HCT116 (cell line): ENCODE measurements around the gene MMD2. TPM values are rescaled to one million over a fixed set of nuclear protein-coding genes. Genes with fewer than 3 reads are reported as not detected.
"Not testable (repeated sequence)": the region's sequence is repeated elsewhere in the genome, so short reads cannot be mapped to it uniquely, and the experiment has no call there.

ENCODE experiments used
- ATAC-seq: fragments of 200-7000 bp; cut with Tn5 transposase; 2 replicates; pipeline ENCODE4 v1.9.1; 2020; ENCODE audit warnings: mild to moderate bottlenecking, moderate library complexity
- BruUV-seq: library from RNA; stranded (reverse); fragments of 400-500 nt; replicated peaks from 2 replicates; lab custom pipeline; 2021; lab: Mats Ljungman, UMichigan
- CTCF ChIA-PET: fragments of 300-600 bp; sonication (Branson Sonifier 250); formaldehyde crosslinking; loops from one replicate; lab custom pipeline; 2021; ENCODE audit warnings: antibody characterized with exemption; lab: Charles Lee
- POLR2A ChIA-PET: fragments of 300-600, 350-600 bp; sonication (Branson Sonifier 250); formaldehyde crosslinking; loops from one replicate; lab custom pipeline; 2021; ENCODE audit warnings: antibody characterized with exemption; lab: Charles Lee
- RAD21 ChIA-PET, 2 experiments: fragments of 300-600 bp; sonication (Branson Sonifier 250); formaldehyde crosslinking; loops; one replicate each; lab custom pipeline; 2023; ENCODE audit warnings: low total read pairs in 2 of 2; ENCODE audit not compliant: uncharacterized antibody in 2 of 2, unreplicated experiment in 2 of 2, low non-redundant PET in 1 of 2; lab: Charles Lee
- DNase-seq: peaks from one replicate; pipeline ENCODE4 v3.0.0-alpha.2; 2010; ENCODE audit warnings: low read depth, low spot score
- H2AFZ ChIP-seq: fragments of 200-600 bp; shearing (Covaris generic), sonication (generic); 2 replicates; pipeline ENCODE4 v1.6.1; 2017; ENCODE audit warnings: low read depth, mixed run types, mixed read lengths, antibody characterized with exemption, low read length; ENCODE audit not compliant: poor library complexity, severe bottlenecking
- H3K27ac ChIP-seq: 2 replicates; pipeline ENCODE4 v1.5.1; 2012; ENCODE audit warnings: low read depth, low read length
- H3K27me3 ChIP-seq: fragments of 200-600 bp; sonication (generic); 2 replicates; pipeline ENCODE4 v1.6.1; 2016; ENCODE audit warnings: mixed run types, low read length, mixed read lengths; ENCODE audit not compliant: insufficient read depth
- H3K36me3 ChIP-seq, 2 experiments: fragments of 200-500 bp in 1 of 2; fragments of 200-600 bp in 1 of 2; sonication (Bioruptor generic) in 1 of 2; sonication (generic) in 1 of 2; 2 replicates each; pipeline versions ENCODE4 v1.5.1 to v1.6.1; 2014 to 2016; ENCODE audit warnings: low read length in 2 of 2, inconsistent platforms in 1 of 2, mixed read lengths in 1 of 2, mixed run types in 1 of 2; ENCODE audit not compliant: insufficient read depth in 2 of 2, control insufficient read depth in 1 of 2
- H3K4me1 ChIP-seq, 2 experiments: fragments of 200-600 bp in 1 of 2; sonication (generic) in 1 of 2; 2 replicates each; pipeline versions ENCODE4 v1.5.1 to v1.6.1; 2012 to 2017; ENCODE audit warnings: low read length in 2 of 2, inconsistent platforms in 1 of 2, mild to moderate bottlenecking in 1 of 2, mixed read lengths in 1 of 2, mixed run types in 1 of 2, moderate library complexity in 1 of 2; ENCODE audit not compliant: insufficient read depth in 2 of 2, control insufficient read depth in 1 of 2
- H3K4me2 ChIP-seq: fragments of 200-600 bp; sonication (generic); 2 replicates; pipeline ENCODE4 v1.6.1; 2017; ENCODE audit warnings: mixed run types, low read length, mixed read lengths
- H3K4me3 ChIP-seq, 2 experiments: fragments of 200-600 bp in 1 of 2; sonication (generic) in 1 of 2; replicated peaks in 1 of 2; 2 replicates each; pipeline ENCODE4 v1.5.1; 2011 to 2016; ENCODE audit warnings: low read length in 2 of 2, control low read depth in 1 of 2, low read depth in 1 of 2, mild to moderate bottlenecking in 1 of 2, mixed read lengths in 1 of 2, mixed run types in 1 of 2
- H3K79me2 ChIP-seq: fragments of 200-600 bp; sonication (generic); 2 replicates; pipeline ENCODE4 v1.6.1; 2017; ENCODE audit warnings: mild to moderate bottlenecking, mixed run types, low read length, moderate library complexity, mixed read lengths; ENCODE audit not compliant: insufficient read depth
- H3K9ac ChIP-seq: fragments of 200-600 bp; sonication (generic); 2 replicates; pipeline ENCODE4 v1.6.1; 2016; ENCODE audit warnings: low read length, mixed read lengths
- H3K9me2 ChIP-seq: fragments of 200-600 bp; sonication (generic), shearing (Covaris generic); 2 replicates; pipeline ENCODE4 v1.6.1; 2017; ENCODE audit warnings: mixed run types, mild to moderate bottlenecking, moderate library complexity; ENCODE audit not compliant: insufficient read depth
- H3K9me3 ChIP-seq, 2 experiments: fragments of 200-500 bp in 1 of 2; fragments of 200-600 bp in 1 of 2; sonication (Bioruptor generic) in 1 of 2; sonication (generic) in 1 of 2; 2 replicates each; pipeline ENCODE4 v1.6.1; 2014 to 2017; ENCODE audit warnings: low read length in 2 of 2, mixed read lengths in 2 of 2, inconsistent platforms in 1 of 2, low read depth in 1 of 2, mild to moderate bottlenecking in 1 of 2, mixed run types in 1 of 2, moderate library complexity in 1 of 2; ENCODE audit not compliant: control insufficient read depth in 1 of 2, insufficient read depth in 1 of 2
- H4K20me1 ChIP-seq: fragments of 200-600 bp; sonication (generic), shearing (Covaris generic); 2 replicates; pipeline ENCODE4 v1.6.1; 2017; ENCODE audit warnings: mixed run types, mild to moderate bottlenecking, moderate library complexity; ENCODE audit not compliant: insufficient read depth
- CBX3 ChIP-seq: IDR thresholded peaks from 2 replicates; pipeline ENCODE4 v1.6.1; 2012; ENCODE audit warnings: low read depth
- CEBPB ChIP-seq: IDR thresholded peaks from 2 replicates; pipeline ENCODE4 v1.6.1; 2012; ENCODE audit warnings: low read depth
- ELF1 ChIP-seq: IDR thresholded peaks from 2 replicates; pipeline ENCODE4 v1.6.1; 2012; ENCODE audit warnings: low read depth, borderline replicate concordance
- POLR2A ChIP-seq: IDR thresholded peaks from 2 replicates; pipeline ENCODE4 v1.7.0; 2011; ENCODE audit warnings: borderline replicate concordance; ENCODE audit not compliant: insufficient read depth, insufficient read length; ENCODE audit errors: extremely low read depth
- SIN3A ChIP-seq: IDR thresholded peaks from 2 replicates; pipeline ENCODE4 v1.6.1; 2012; ENCODE audit warnings: low read depth
- intact Hi-C: fragments of 100-400 bp; cut with micrococcal nuclease; formaldehyde crosslinking; loops from 2 replicates; pipeline ENCODE4 v1.10.0; 2022
- total RNA-seq: library from RNA; stranded (reverse); gene quantifications from one replicate; pipeline ENCODE4 v1.2.1, GENCODE V29; 2021; ENCODE audit not compliant: unreplicated experiment

The MMD2 gene
- total RNA-seq, 1 experiment from 2014 or later: not detected

GRCh38 chr7:4893188-4893587, 65.8 kb downstream of the MMD2 start:
- H3K9me2 ChIP-seq, intact Hi-C loops, BruUV-seq, H2AFZ ChIP-seq, H3K9ac ChIP-seq, ATAC-seq, RAD21 ChIA-PET, H3K4me3 ChIP-seq, POLR2A ChIA-PET, H3K9me3 ChIP-seq, H3K27ac ChIP-seq, DNase-seq, H3K36me3 ChIP-seq, H4K20me1 ChIP-seq, H3K4me2 ChIP-seq, H3K4me1 ChIP-seq, H3K27me3 ChIP-seq, H3K79me2 ChIP-seq: not testable (repeated sequence)
- CTCF ChIA-PET: interaction anchor here (1.7 kb wide), 1 partner anchor 10 kb away, joined by 7 read pairs; the partner anchor contains the start of gene RADIL

DNA sequence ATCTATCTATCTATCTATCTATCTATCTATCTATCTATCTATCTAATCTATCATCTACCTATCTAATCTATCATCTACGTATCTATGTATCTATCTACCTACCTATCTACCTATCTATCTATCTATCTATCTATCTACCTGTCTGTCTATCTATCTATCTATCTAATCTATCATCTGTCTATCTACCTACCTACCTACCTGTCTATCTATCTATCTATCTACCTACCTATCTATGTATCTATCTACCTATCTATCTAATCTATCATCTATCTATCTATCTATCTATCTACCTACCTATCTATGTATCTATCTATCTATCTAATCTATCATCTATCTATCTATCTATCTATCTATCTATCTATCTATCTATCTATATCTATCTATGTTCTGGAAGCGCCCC, 67.5 kb downstream of the MMD2 start:
- H3K9ac ChIP-seq, H3K36me3 ChIP-seq, H3K4me3 ChIP-seq, H2AFZ ChIP-seq, H3K4me2 ChIP-seq, BruUV-seq, H3K27me3 ChIP-seq, H3K9me3 ChIP-seq, H4K20me1 ChIP-seq, H3K79me2 ChIP-seq, intact Hi-C loops, ATAC-seq, H3K4me1 ChIP-seq, RAD21 ChIA-PET, DNase-seq, H3K27ac ChIP-seq, CTCF ChIA-PET, POLR2A ChIA-PET, H3K9me2 ChIP-seq: not testable (repeated sequence)

DNA sequence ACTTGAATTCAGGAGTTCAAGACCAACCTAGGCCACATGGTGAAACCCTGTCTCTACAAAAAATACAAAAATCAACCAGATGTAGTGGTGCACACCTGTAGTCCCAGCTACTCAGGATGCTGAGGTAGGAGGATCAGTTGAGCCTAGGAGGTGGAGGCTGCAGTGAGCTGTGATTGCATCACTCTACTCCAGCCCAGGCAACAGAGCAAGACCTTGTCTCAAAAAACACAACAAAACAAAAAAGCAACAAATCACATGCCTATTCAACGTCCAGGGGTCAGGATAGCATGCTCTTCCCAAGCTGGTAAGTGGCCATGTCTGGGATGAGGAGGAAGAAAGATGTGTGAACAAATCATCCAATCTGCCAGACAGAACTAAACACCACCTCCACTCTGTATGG, 69.3 kb downstream of the MMD2 start:
- H3K27me3 ChIP-seq: no peaks in the 10 kb centered on the region
- H3K4me2 ChIP-seq: no peak overlapping the region
- H3K27ac ChIP-seq: no peak overlapping the region
- ChIA-PET RAD21 (no interaction called here), POLR2A (no interaction called here), CTCF (no interaction called here)
- intact Hi-C loops: no loop called here
- H2AFZ ChIP-seq: no peak overlapping the region
- no TSS peak for BruUV-seq
- no peak overlapping the region for H3K9ac ChIP-seq
- no peaks in the 10 kb centered on the region for H3K9me3 ChIP-seq
- DNase-seq (no peak), ATAC-seq (no peak)
- no peak for TF ChIP-seq ELF1
- TF ChIP-seq CEBPB: no peak
- TF ChIP-seq CBX3: no peak
- TF ChIP-seq POLR2A: no peak
- TF ChIP-seq SIN3A: no peak
- H3K9me2 ChIP-seq: no peaks in the 10 kb centered on the region
- no peaks in the 10 kb centered on the region for H3K36me3 ChIP-seq
- no peak overlapping the region for H3K4me3 ChIP-seq
- no peaks in the 10 kb centered on the region for H3K79me2 ChIP-seq
- no peaks in the 10 kb centered on the region for H4K20me1 ChIP-seq
- no peaks in the 10 kb centered on the region for H3K4me1 ChIP-seq
